OCI-LY7 (cell line): ENCODE results near the gene DDRGK1. TPM values are rescaled to one million over a fixed set of nuclear protein-coding genes. Genes with fewer than 3 reads are reported as not detected.

Source experiments
- BruUV-seq: library from RNA; stranded (reverse); fragments of 400-500 nt; replicated peaks from 2 replicates; lab custom pipeline; 2021; lab: Mats Ljungman, UMichigan
- CTCF ChIA-PET: fragments of 300-600 bp; sonication (Branson Sonifier 250); formaldehyde crosslinking; loops from one replicate; lab custom pipeline; 2022; ENCODE audit warnings: antibody characterized with exemption; ENCODE audit not compliant: unreplicated experiment; lab: Charles Lee
- POLR2A ChIA-PET: fragments of 300-600 bp; sonication (Branson Sonifier 250); formaldehyde crosslinking; loops from one replicate; lab custom pipeline; 2022; ENCODE audit warnings: antibody characterized with exemption; lab: Charles Lee
- DNase-seq: peaks from one replicate; pipeline ENCODE4 v3.0.0-alpha.2; 2015; ENCODE audit warnings: low spot score
- H2AFZ ChIP-seq: fragments of 200-600 bp; sonication (generic), shearing (Covaris generic); 2 replicates; pipeline ENCODE4 v1.6.1; 2014; ENCODE audit warnings: mild to moderate bottlenecking, antibody characterized with exemption, low read length, moderate library complexity
- H3K27ac ChIP-seq: fragments of 200-600 bp; sonication (generic); 2 replicates; pipeline ENCODE4 v1.5.1; 2014; ENCODE audit warnings: mixed run types, low read depth, mild to moderate bottlenecking, moderate library complexity, low read length, inconsistent platforms; ENCODE audit not compliant: poor library complexity, severe bottlenecking
- H3K36me3 ChIP-seq: fragments of 200-600 bp; sonication (generic); 2 replicates; pipeline ENCODE4 v1.6.1; 2014; ENCODE audit warnings: mild to moderate bottlenecking, antibody characterized with exemption, low read length, moderate library complexity, mixed read lengths; ENCODE audit not compliant: insufficient read depth
- H3K4me1 ChIP-seq: fragments of 200-600 bp; sonication (generic); 2 replicates; pipeline ENCODE4 v1.5.1; 2014; ENCODE audit warnings: mild to moderate bottlenecking, low read length; ENCODE audit not compliant: insufficient read depth, poor library complexity, severe bottlenecking
- H3K4me2 ChIP-seq: fragments of 200-600 bp; sonication (generic); 2 replicates; pipeline ENCODE4 v1.6.1; 2014; ENCODE audit warnings: mild to moderate bottlenecking, low read length
- H3K4me3 ChIP-seq: fragments of 200-600 bp; sonication (generic); 2 replicates; pipeline ENCODE4 v1.5.1; 2014; ENCODE audit warnings: mild to moderate bottlenecking, low read depth, low read length; ENCODE audit not compliant: poor library complexity, severe bottlenecking
- H3K79me2 ChIP-seq: fragments of 200-600 bp; sonication (generic); 2 replicates; pipeline ENCODE4 v1.6.1; 2016; ENCODE audit warnings: low read depth, mild to moderate bottlenecking, low read length, moderate library complexity, mixed read lengths; ENCODE audit not compliant: insufficient read depth
- H3K9me2 ChIP-seq: fragments of 200-600 bp; sonication (generic); 2 replicates; pipeline ENCODE4 v1.6.1; 2016; ENCODE audit warnings: mild to moderate bottlenecking, low read length, mixed read lengths; ENCODE audit not compliant: insufficient read depth
- H3K9me3 ChIP-seq: fragments of 200-600 bp; sonication (generic); 2 replicates; pipeline ENCODE4 v1.6.1; 2014; ENCODE audit warnings: mild to moderate bottlenecking, mixed run types, low read length, mixed read lengths
- H4K20me1 ChIP-seq: fragments of 200-600 bp; sonication (generic); 2 replicates; pipeline ENCODE4 v1.6.1; 2014; ENCODE audit warnings: mild to moderate bottlenecking, antibody characterized with exemption, low read length, moderate library complexity, mixed read lengths; ENCODE audit not compliant: insufficient read depth
- CTCF ChIP-seq: fragments of 200-600 bp; sonication (generic); conservative IDR thresholded peaks from 2 replicates; pipeline ENCODE4 v1.5.1; 2014; ENCODE audit warnings: mild to moderate bottlenecking, antibody characterized with exemption, low read length, moderate library complexity, mixed read lengths
- EZH2phosphoT487 ChIP-seq: fragments of 200-600 bp; sonication (generic); IDR thresholded peaks from 2 replicates; pipeline ENCODE4 v1.6.1; 2018; ENCODE audit warnings: low read depth, borderline replicate concordance, mild to moderate bottlenecking, mixed run types, antibody characterized with exemption, low read length, moderate library complexity, mixed read lengths
- intact Hi-C: fragments of 100-400 bp; cut with micrococcal nuclease; formaldehyde crosslinking; loops from one replicate; pipeline ENCODE4 v1.10.0; 2022; ENCODE audit not compliant: unreplicated experiment
- total RNA-seq, 2 experiments: library from RNA; depleted of rRNA in 1 of 2; stranded (reverse); fragments of >200 nt in 1 of 2; shearing (Covaris generic) in 1 of 2; gene quantifications; 2 replicates each; pipeline ENCODE4 v1.2.3, GENCODE V29; 2014 to 2022

The DDRGK1 gene
- total RNA-seq, 2 experiments from 2014 or later, result 37.7 to 55.0 TPM

- Histone ChIP-seq H3K9me2 (no peaks in the 10 kb centered on the region), H3K4me3 (peak overlapping the region; percentile 85), H4K20me1 (no peaks in the 10 kb centered on the region), H3K4me1 (peaks cover 12% of the 10 kb centered on the region), H3K36me3 (peaks cover 21% of the 10 kb centered on the region), H3K79me2 (peaks cover 23% of the 10 kb centered on the region), H3K27ac (no peak overlapping the region), H3K9me3 (no peaks in the 10 kb centered on the region), H3K4me2 (peak overlapping the region; percentile 94), H2AFZ (no peak overlapping the region)
- TF ChIP-seq EZH2phosphoT487, result no peak
- no peak for TF ChIP-seq CTCF
- BruUV-seq, result no TSS peak
- CTCF ChIA-PET, result no interaction called here
- intact Hi-C loops, result no loop called here
- POLR2A ChIA-PET, result interaction anchor here (0.6 to 0.8 kb wide), 3 partner anchors 8 to 137 kb away, joined by 3 to 5 read pairs (median 4); no protein-coding TSS in a partner anchor
- no peak for DNase-seq
Measured at GRCh38 chr20:3210346-3210745, 5.9 kb upstream of the DDRGK1 start.

DNA sequence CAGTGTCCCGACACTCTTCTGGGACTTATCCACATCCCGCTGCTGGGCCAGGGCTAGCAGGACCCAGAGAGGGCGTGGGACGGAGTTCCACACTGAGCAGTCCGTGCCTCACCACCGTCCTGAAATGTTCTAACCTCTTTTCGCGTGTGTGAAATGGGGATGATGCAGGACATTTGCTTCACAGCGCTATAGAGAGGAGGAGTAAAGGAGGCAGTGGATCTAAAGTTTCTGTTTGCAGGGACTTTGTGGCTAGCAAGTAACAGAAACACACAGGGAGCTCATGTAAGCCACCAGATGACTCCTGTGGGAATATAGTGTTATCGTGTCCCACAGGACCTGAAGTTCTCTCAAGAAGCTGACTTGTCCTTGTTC is 5.5 kb upstream of the DDRGK1 start:
- DNase-seq, result peak; percentile 16
- no peaks in the 10 kb centered on the region for H3K9me2 ChIP-seq
- ChIA-PET POLR2A (interaction anchor here (0.6 to 1.1 kb wide), 2 partner anchors 9 to 11 kb away, joined by 3 read pairs; no protein-coding TSS in a partner anchor), CTCF (no interaction called here)
- no peaks in the 10 kb centered on the region for H4K20me1 ChIP-seq
- no TSS peak for BruUV-seq
- TF ChIP-seq CTCF (no peak), EZH2phosphoT487 (no peak)
- no peaks in the 10 kb centered on the region for H3K9me3 ChIP-seq
- H3K4me2 ChIP-seq, result peak overlapping the region; percentile 94
- H3K27ac ChIP-seq, result peak overlapping the region; percentile 56
- peak overlapping the region; percentile 85 for H3K4me3 ChIP-seq
- intact Hi-C loops, result loop anchor here (10.0 kb wide), 1 partner anchor 555 kb away; the partner anchor contains the start of gene NOP56
- H3K4me1 ChIP-seq, result peaks cover 12% of the 10 kb centered on the region
- H3K79me2 ChIP-seq, result peaks cover 23% of the 10 kb centered on the region
- peak overlapping the region; percentile 84; the same call in 1 of the 2 replicates for H2AFZ ChIP-seq
- H3K36me3 ChIP-seq, result peaks cover 17% of the 10 kb centered on the region

- CTCF ChIA-PET, result no interaction called here
- POLR2A ChIA-PET, result interaction anchor here (0.5 to 1.1 kb wide), 3 partner anchors 12 to 1615 kb away, joined by 3 to 6 read pairs (median 3); no protein-coding TSS in a partner anchor
- H2AFZ ChIP-seq, result peak within 1 kb of the TSS; percentile 84
- peaks cover 12% of the 10 kb centered on the region for H3K4me1 ChIP-seq
- peak within 1 kb of the TSS; percentile 94 for H3K4me2 ChIP-seq
- TF ChIP-seq EZH2phosphoT487 (no peak), CTCF (no peak)
- intact Hi-C loops, result loop anchor here (10.0 kb wide), 1 partner anchor 555 kb away; the partner anchor contains the start of gene NOP56
- H3K9me3 ChIP-seq, result no peaks in the 10 kb centered on the region
- no peaks in the 10 kb centered on the region for H4K20me1 ChIP-seq
- DNase-seq, result peak; percentile 74
- peaks cover 14% of the 10 kb centered on the region for H3K36me3 ChIP-seq
- H3K27ac ChIP-seq, result peak within 1 kb of the TSS; percentile 56
- H3K79me2 ChIP-seq, result peaks cover 23% of the 10 kb centered on the region
- H3K4me3 ChIP-seq, result peak within 1 kb of the TSS; percentile 85
- TSS peak; percentile 62 for BruUV-seq
- no peaks in the 10 kb centered on the region for H3K9me2 ChIP-seq
Measured at GRCh38 chr20:3209257-3209945, 4.9 kb upstream of the DDRGK1 start, which contains the start of gene ITPA. Gene ITPA, plus strand, starts transcription at chr20:3209498. Its CDS starts 54 bp downstream, at chr20:3209552.
